NCI-H2029 (cell line): ENCODE data around the gene RAB36.
A peak's percentile ranks its signal among the peaks of the same experiment; 100 is the strongest.

Source experiments
- DNase-seq: peaks from one replicate; lab custom pipeline; 2025; lab: John Stamatoyannopoulos, UW

RAB36 gene

GRCh38 chr22:23108249-23109078 lies 36.8 kb upstream of the RAB36 start:
- no peak for DNase-seq

- DNase-seq: no peak
These were observed 36.3 kb upstream of the RAB36 start for GRCh38 chr22:23109079-23109347.

- no peak for DNase-seq
These were observed 35.8 kb upstream of the RAB36 start for GRCh38 chr22:23109441-23109978.

GRCh38 chr22:23110190-23110921 lies 34.9 kb upstream of the RAB36 start:
- peak; percentile 64 for DNase-seq

- peak; percentile 72 for DNase-seq
These were observed 34.3 kb upstream of the RAB36 start for GRCh38 chr22:23110922-23111527.

GRCh38 chr22:23112472-23113012 lies 32.7 kb upstream of the RAB36 start:
- no peak for DNase-seq

- DNase-seq: no peak
These were observed 32.0 kb upstream of the RAB36 start for GRCh38 chr22:23113067-23113846.

GRCh38 chr22:23113847-23114720 lies 31.2 kb upstream of the RAB36 start:
- no peak for DNase-seq

- no peak for DNase-seq
These were observed 30.6 kb upstream of the RAB36 start for GRCh38 chr22:23114721-23115020.

GRCh38 chr22:23115369-23115768 lies 29.9 kb upstream of the RAB36 start:
- DNase-seq: no peak

GRCh38 chr22:23115825-23116494 lies 29.3 kb upstream of the RAB36 start:
- DNase-seq: no peak

GRCh38 chr22:23116506-23117263 lies 28.6 kb upstream of the RAB36 start:
- no peak for DNase-seq

GRCh38 chr22:23117275-23117674 lies 28.0 kb upstream of the RAB36 start:
- DNase-seq: no peak

- DNase-seq: no peak
These were observed 27.2 kb upstream of the RAB36 start for GRCh38 chr22:23117891-23118646.

- no peak for DNase-seq
These were observed 26.4 kb upstream of the RAB36 start for GRCh38 chr22:23118647-23119493.

GRCh38 chr22:23119494-23120414 lies 25.5 kb upstream of the RAB36 start:
- DNase-seq: no peak

GRCh38 chr22:23120415-23120899 lies 24.8 kb upstream of the RAB36 start:
- DNase-seq: no peak
